ENCODE measurements around the gene DHX8. TPM values are rescaled to one million over a fixed set of nuclear protein-coding genes. Genes with fewer than 3 reads are reported as not detected.

DHX8 gene
- 42.5 and 44.4 TPM in 2 replicates for total RNA-seq

GRCh38 chr17:43483674-43484551, at the start of gene DHX8:
Gene DHX8 (plus strand): TSS chr17:43483975. CDS start chr17:43484038, 63 bp downstream.

GRCh38 chr17:43546319-43547188, 62.8 kb downstream of the DHX8 start, which contains the start of gene ETV4:
Gene ETV4 (minus strand): TSS chr17:43546340. CDS start chr17:43545617, 723 bp downstream.

Other genes with a start within 250 kb of the DHX8 start
- not detected in 2 replicates for gene RNU2-1, start 250.0 kb upstream of the DHX8 start, total RNA-seq
- 0.86 and 1.2 TPM in 2 replicates for gene ARL4D, start 85.0 kb upstream of the DHX8 start, total RNA-seq
- 1.1 and 4.9 TPM in 2 replicates for gene ETV4, start 62.4 kb downstream of the DHX8 start, total RNA-seq
- under 0.01 and 0.09 TPM in 2 replicates for gene MEOX1, start 177.9 kb downstream of the DHX8 start, total RNA-seq

Measured in dermis lymphatic vessel endothelial cell (primary cell).